ENCODE data around the gene EFNA1.
"Not testable (repeated sequence)": the region's sequence is repeated elsewhere in the genome, so short reads cannot be mapped to it uniquely, and the experiment has no call there.

EFNA1 gene

DNA sequence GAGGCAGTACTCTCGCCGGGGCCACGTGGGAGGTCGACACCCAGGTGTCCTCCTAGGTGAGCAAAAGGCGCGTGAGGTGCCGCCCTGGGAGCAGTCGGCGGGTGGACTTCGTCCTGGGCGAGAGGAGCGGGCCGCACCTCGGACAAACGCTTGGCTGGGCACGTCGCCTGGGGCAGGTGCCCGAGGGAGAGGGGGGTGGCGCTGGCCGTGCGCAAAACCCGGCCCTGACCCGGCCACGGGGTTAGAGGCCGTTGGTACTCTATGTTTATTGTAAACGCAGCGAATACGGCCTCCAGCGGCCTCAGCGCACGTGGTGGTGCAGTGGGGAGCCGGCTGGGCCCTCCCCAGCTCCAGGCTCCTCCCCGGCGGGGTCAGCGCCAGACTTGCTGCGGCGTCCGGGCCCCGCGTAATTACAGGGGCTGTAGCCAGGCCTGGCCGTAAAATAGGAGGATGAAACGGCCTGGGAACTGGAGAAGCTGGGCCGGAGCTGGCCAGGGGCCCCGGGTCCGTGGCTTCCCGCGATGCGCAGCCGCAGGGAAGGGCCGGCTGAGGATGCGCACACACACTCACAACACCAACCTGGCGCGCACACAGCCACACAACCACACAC is 1.6 kb upstream of the EFNA1 start:
- peak; percentile 53 for DNase-seq

- DNase-seq: peak; percentile 53
These were observed 1.0 kb upstream of the EFNA1 start for GRCh38 chr1:155126556-155127104.

DNA sequence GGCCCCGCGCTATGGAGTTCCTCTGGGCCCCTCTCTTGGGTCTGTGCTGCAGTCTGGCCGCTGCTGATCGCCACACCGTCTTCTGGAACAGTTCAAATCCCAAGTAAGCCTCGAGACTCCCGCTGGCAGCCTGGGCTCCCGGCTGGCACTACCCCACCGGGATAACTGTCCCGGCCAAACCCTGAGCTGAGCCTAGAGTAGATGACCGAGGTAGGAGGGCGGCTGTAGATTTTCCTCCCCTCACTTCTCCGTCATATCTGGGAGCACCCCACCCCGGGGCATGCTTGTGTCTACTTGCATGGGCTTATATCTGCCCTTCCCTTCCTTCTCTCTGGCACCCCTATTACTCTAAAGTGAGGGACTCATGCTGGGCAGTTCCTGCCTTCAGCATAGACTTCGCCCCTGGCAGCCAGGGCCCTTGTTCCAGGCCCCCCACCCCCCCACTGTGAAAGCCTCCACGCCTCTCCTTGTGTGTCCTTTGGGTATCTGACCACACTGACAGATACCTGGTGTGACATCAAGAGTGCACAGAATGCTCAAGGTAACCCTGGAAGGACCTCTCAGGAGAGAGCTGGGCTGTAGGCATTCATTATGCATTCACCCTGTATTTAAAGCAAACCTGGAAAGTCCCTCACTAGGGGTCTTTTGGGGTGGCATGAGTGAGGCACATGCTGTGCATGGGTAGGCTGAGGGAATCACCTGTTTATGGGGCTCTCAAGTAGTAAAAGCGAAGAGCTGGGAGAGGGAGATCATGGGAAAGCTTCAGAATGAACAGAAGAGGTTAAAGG is 485 bp downstream of the EFNA1 start:
- no peak for DNase-seq

DNA sequence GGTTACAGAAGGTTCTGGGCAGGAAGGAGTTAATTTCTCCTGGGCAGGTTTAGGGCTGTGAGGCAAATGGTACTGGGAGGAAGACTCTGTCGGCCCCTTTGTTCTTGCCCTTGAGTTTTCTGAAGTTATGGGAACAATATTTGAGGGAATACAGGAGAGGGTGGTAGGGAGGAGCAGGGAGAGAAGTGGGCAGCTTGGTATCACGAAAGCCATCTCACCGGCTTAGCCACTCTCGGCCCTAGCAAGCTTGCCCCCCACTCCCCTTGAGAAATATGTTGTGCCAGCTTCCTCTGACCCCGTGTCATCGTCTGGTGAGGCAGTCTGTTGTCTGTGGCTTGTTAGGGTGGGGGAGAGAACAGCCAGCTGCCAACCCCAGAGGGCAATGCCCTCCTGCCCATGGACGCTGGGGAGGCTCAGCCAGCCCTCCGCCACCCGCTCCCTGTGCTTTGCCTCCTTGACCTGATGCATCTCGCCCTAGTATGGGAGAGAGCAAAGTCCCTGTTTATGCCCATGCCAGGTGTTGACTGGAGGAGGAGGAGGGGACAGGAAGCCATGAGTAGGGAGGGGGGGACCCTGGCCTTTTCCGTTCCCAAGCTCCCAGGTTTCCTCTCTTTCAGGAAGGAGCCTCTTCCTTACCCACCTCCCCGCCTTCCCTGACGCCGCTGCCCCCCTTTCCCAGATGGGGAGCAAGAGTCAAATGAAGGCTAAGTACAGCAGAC is 1.2 kb downstream of the EFNA1 start:
- DNase-seq: no peak

DNA sequence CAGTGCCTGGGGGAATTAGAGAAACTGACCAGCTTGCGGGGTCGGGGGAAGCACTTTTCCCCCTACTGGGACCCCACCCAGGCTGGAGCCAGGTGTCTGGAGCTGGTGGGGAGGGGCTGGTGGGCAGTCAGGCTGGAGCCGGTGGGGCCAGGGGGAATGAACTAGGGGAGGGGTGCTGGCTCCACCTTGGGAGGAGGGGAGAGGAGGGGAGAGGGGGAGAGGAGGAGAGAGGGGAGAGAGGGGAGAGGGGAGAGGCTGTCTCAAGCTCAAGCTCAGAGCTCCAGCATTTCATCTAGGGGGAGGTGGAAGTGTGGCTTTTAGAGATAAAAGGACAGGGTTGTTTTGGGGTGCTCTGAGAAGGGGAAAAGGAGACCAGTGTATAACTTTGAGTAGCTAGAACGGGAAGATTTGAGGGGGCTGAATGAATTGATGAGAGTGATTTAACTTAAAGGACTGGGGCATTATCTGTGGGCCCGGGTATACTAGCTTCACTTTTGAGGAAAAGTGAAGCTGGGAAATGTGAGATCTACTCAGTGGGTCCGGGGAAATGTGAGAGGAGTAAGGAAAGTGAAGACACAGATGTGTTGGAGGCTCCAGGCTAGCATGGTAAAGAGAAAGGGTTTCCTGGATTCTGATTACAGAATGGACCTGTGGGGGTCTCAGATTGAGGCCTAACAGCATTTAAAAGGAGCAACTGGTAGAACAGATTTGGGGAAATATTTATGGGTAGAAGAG is 2.8 kb downstream of the EFNA1 start:
- no peak for DNase-seq

DNA sequence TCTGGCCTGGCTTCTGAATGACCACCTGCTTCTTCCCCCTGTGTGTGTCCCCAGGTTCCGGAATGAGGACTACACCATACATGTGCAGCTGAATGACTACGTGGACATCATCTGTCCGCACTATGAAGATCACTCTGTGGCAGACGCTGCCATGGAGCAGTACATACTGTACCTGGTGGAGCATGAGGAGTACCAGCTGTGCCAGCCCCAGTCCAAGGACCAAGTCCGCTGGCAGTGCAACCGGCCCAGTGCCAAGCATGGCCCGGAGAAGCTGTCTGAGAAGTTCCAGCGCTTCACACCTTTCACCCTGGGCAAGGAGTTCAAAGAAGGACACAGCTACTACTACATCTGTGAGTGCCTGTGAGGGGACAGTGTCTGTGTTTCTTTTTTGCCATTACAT is 3.6 kb downstream of the EFNA1 start:
- no peak for DNase-seq

- DNase-seq: no peak
These were observed 4.2 kb downstream of the EFNA1 start for GRCh38 chr1:155131856-155132255.

GRCh38 chr1:155133799-155134281 is 6.2 kb downstream of the EFNA1 start:
- no peak for DNase-seq

- DNase-seq: no peak
These were observed 6.6 kb downstream of the EFNA1 start for GRCh38 chr1:155134322-155134721.

DNA sequence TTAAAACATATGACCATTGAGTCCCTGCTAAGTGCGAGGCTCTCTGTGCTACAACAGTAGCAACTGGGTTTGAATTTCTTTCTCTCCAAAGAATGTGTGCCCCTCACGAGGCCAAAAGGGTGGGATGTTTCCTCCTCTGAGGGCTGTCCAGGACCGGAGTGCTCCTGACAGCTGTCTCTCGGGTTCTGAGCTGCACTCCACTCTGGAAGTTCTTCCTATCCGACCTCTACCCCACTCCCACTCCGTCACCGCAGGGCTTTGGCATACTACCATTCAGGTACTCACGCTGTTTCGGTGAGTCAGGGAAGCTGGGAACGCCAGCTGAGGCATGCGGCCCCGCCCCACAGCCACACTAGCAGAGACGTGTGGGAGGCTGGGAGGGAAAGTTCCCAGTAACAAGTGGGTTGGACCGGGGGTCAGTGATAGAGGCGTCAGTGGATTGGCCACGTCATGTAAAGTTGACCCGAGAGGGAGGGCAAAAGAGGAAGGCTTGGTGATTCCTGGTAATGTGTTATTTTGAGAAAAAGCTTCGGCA is 7.3 kb downstream of the EFNA1 start:
- DNase-seq: no peak

DNA sequence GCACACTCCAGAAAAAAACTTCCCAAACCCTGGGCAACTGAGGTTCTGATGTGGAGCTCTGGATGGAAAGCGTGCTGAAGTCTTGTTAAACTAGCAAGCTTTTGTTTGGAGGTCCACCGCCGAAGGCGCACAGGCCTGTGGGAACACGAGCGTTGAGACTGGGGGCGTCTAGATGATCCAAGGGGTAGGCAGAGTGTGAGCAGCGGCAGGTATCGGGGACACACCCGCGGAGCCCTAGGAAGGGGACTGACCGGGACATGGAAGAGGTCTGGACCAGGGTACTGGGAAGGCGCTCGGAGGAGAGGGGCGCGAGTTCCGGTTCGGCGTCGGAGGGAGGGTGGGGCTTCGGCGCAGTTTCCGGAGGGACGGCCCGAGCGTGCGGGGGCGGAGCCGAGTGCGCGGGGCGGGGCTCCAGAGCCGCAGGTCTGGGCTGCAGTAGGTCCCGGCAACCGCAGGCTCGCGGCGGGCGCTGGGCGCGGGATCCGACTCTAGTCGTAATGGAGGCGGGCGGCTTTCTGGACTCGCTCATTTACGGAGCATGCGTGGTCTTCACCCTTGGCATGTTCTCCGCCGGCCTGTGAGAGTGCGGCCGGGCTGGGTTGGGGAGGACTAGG is 7.8 kb downstream of the EFNA1 start, which contains the start of gene SLC50A1:
SLC50A1 (plus strand) TSS at position 438 of the 614 bp plus-strand sequence; CDS start at position 498, 60 bp downstream.
- peak; percentile 93 for DNase-seq

DNA sequence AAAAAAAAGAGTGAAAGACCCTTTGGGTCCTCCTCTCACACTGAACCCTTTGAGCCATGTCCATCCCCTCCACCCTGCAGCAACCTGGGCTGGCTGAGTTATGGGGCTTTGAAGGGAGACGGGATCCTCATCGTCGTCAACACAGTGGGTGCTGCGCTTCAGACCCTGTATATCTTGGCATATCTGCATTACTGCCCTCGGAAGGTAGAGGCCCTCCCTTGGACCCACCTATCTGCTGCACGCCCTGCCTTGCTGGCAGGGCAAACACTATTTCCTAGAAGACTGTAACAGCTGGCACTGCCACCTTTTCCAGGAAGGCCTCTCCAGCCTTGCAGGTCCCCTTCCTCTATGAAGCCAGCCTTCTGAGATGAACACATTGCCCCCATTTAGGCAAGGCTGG is 9.1 kb downstream of the EFNA1 start:
- DNase-seq: no peak

DNA sequence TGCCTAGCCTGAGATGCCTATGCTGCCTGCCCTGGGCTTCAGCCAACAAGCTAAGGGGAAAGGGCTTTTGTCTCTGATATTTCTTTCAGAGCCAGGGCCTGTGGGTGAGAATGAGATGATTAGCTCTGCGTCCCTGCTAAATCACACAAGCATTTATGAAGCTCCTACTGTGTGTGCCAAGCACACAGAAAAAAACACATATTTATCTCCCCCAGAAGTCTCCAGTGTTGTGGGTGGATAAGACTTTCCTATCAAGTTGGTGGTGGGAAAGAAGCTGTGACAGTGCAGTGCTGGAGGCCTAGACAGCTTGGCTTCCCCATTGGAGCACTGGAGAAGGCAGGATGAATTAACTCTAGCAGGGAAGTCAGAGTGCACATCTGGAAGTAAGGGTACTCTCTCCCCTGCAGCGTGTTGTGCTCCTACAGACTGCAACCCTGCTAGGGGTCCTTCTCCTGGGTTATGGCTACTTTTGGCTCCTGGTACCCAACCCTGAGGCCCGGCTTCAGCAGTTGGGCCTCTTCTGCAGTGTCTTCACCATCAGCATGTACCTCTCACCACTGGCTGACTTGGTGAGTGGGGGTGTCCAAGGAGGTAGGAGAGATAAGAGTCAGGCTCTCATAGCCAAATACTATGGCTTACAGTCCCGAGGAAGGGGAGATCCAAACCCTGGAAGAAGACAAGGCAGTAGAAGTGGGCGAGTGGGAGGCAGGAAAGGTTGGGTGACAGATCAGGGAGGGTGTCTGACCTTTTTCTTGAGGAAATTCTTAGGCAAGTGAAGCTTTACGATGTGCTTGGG is 9.7 kb downstream of the EFNA1 start:
- no peak for DNase-seq

DNA sequence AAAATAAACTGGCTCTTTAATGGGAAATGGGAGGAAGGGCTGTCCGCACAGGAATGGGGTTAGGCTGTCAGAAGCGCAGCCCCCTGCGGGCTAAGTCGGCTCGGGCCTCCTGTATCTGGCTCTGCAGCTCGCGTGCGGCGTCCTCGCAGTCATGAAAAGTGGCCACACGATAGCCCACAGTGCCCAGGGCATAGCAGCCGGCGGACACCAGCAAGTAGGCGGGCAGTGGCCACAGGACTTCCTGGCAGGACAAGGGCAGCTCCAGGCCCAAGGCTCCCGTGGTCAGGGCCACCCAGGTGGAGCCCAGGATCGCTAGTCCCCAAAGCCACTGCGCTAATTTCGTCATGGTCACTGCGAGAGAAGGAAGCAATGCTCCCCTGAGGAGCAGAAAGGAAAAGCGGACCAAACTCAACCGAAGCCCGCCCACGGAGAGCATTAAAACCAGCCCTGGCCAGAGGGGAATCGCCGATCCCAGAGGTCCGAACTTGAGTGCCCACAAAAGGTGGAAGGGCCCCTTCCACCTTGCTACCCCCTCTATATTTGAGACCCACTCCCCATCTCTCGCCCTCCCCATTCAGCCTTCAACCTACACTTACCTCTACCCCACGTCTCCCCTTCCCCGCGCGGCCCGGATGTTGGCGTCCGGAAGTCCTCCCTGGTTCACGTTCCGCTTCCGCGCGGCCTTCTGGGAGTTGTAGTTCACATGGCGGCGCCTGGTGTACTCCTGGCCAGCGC is 12.4 kb downstream of the EFNA1 start, which contains the start of gene DPM3:
DPM3 (minus strand) TSS at position 637 of the 735 bp plus-strand sequence; CDS start at position 346, 291 bp downstream.
- peak; percentile 88 for DNase-seq

GRCh38 chr1:155140630-155140953 is 12.9 kb downstream of the EFNA1 start:
- DNase-seq: no peak

DNA sequence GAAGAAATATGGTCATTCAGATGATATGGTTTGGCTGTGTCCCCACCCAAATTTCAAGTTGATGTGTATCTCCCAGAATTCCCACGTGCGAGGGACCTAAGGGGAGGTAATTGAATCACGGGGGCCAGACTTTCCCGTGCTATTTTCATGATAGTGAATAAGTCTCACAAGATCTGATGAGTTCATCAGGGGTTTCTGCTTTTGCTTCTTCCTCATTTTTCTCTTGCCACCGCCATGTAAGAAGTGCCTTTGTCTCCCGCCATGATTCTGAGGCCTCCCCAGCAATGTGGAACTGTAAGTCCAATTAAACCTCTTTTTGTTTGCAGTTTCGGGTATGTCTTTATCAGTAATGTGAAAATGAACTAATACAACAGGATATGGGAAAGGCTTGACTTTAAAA is 14.1 kb downstream of the EFNA1 start:
- no peak for DNase-seq

DNA sequence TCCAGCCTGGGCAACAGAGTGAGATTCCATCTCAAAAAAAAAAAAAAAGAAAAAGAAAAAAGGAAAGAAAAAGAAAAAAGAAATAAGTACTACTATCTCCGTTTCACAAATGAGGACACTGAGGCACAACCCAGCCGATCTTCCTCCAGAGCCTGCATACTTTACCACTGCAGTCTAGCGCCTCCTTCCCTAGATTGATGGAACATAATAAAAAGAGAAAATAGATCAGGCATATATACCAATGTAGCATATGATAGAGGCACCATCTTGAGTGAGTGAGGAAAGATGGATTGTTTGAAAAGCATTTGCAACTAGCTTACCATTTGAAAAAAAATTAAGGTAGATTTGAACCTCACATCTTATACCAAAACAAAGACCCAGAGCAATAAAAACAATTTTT is 17.8 kb downstream of the EFNA1 start:
- DNase-seq: no peak

DNA sequence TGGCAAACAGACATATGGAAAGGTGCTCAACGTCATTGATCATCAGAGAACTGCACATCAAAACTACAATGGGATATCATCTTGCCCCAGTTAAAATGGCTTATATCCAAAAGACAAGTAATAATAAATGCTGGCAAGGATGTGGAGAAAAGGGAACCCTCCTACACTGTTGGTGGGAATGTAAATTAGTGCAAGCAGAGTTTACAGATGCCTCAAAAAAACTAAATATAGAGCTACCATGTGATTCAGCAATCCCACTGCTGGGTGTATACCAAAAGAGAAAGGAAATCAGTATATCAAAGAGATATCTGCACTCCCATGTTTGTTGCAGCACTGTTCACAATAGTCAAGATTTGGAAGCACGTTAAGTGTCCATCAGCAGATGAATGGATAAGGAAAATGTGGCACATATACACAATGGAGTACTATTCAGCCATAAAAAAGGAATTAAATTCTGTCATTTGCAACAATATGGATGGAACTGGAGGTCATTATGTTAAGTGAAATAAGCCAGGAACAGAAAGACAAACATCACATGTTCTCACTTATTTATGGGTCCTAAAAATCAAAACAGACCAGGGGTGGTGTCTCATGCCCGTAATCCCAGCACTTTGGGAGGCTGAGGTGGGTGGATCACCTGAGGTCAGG is 28.4 kb downstream of the EFNA1 start:
- not testable (repeated sequence) for DNase-seq

- no peak for DNase-seq
These were observed 31.3 kb downstream of the EFNA1 start for GRCh38 chr1:155158991-155159390.

DNA sequence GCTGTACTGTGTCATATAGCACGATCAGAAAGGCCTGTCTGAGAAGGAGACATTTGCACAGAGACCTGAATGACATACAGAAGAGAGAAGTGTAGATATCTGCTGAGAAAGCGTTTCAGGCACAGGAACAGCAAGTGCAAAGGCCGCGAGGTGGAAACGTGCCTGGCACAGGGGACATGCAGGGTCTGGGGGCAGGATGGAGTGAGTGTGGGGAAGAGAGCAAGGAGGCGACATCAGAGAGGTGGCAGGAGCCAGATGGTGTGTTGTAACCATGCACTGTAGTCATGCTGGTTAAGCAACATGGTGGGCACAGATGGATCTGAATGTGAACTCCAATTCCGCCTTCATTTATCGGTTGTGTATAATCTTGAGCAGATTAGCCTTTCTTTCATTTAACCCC is 32.5 kb downstream of the EFNA1 start:
- DNase-seq: no peak

Data from NCI-H1092 (cell line).